H9 (cell line): Measurements from ENCODE around the gene PLCB1. TPM values are rescaled to one million over a fixed set of nuclear protein-coding genes. Genes with fewer than 3 reads are reported as not detected.

Source experiments
- DNase-seq: peaks from one replicate; pipeline ENCODE4 v3.0.0-alpha.2; 2017
- H2AFZ ChIP-seq: one replicate; pipeline ENCODE4 v1.6.1; 2013; ENCODE audit warnings: mild to moderate bottlenecking, low read length, control low read depth, moderate library complexity
- H2AK5ac ChIP-seq: 2 replicates; pipeline ENCODE4 v1.6.1; 2013; ENCODE audit warnings: low read length, control low read depth, mixed read lengths; ENCODE audit not compliant: insufficient read length
- H2BK120ac ChIP-seq: one replicate; pipeline ENCODE4 v1.6.1; 2013; ENCODE audit warnings: low read depth, mild to moderate bottlenecking, low read length, control low read depth, inconsistent platforms; ENCODE audit not compliant: poor library complexity, severe bottlenecking
- H2BK12ac ChIP-seq: 2 replicates; pipeline ENCODE4 v1.6.1; 2013; ENCODE audit warnings: low read length, control low read depth, mixed read lengths, low read depth; ENCODE audit not compliant: insufficient read length
- H2BK15ac ChIP-seq: 2 replicates; pipeline ENCODE4 v1.6.1; 2013; ENCODE audit warnings: low read depth, low read length, control low read depth
- H2BK20ac ChIP-seq: one replicate; pipeline ENCODE4 v1.6.1; 2013; ENCODE audit warnings: low read depth, mild to moderate bottlenecking, low read length, control low read depth, inconsistent platforms; ENCODE audit not compliant: poor library complexity, severe bottlenecking
- H2BK5ac ChIP-seq: 2 replicates; pipeline ENCODE4 v1.6.1; 2013; ENCODE audit warnings: low read length, control low read depth, mixed read lengths; ENCODE audit not compliant: insufficient read length
- H3K14ac ChIP-seq: 2 replicates; pipeline ENCODE4 v1.6.1; 2013; ENCODE audit warnings: low read length, control low read depth; ENCODE audit not compliant: insufficient read depth
- H3K18ac ChIP-seq: 2 replicates; pipeline ENCODE4 v1.6.1; 2013; ENCODE audit warnings: low read depth, mild to moderate bottlenecking, mixed read lengths, low read length, control low read depth; ENCODE audit not compliant: insufficient read length
- H3K23ac ChIP-seq: 2 replicates; pipeline ENCODE4 v1.6.1; 2013; ENCODE audit warnings: low read length, control low read depth, mixed read lengths, low read depth; ENCODE audit not compliant: insufficient read length
- H3K23me2 ChIP-seq: 2 replicates; pipeline ENCODE4 v1.6.1; 2013; ENCODE audit warnings: low read depth, mild to moderate bottlenecking, mixed read lengths, low read length, control low read depth; ENCODE audit not compliant: insufficient read length, poor library complexity, severe bottlenecking
- H3K27ac ChIP-seq: 2 replicates; pipeline ENCODE4 v1.5.1; 2013; ENCODE audit warnings: low read length, control low read depth, mixed read lengths, low read depth; ENCODE audit not compliant: insufficient read length
- H3K27me3 ChIP-seq: 2 replicates; pipeline ENCODE4 v1.6.1; 2013; ENCODE audit warnings: low read length, control low read depth, inconsistent platforms; ENCODE audit not compliant: insufficient read depth
- H3K4ac ChIP-seq: 2 replicates; pipeline ENCODE4 v1.6.1; 2013; ENCODE audit warnings: low read depth, mild to moderate bottlenecking, control low read depth, inconsistent platforms, low read length, moderate library complexity
- H3K4me1 ChIP-seq: 2 replicates; pipeline ENCODE4 v1.6.1; 2013; ENCODE audit warnings: low read length, control low read depth, inconsistent platforms; ENCODE audit not compliant: insufficient read depth
- H3K4me2 ChIP-seq: 2 replicates; pipeline ENCODE4 v1.6.1; 2013; ENCODE audit warnings: low read length, control low read depth, mixed read lengths; ENCODE audit not compliant: insufficient read length, insufficient read depth
- H3K56ac ChIP-seq: 2 replicates; pipeline ENCODE4 v1.6.1; 2013; ENCODE audit warnings: low read depth, mild to moderate bottlenecking, mixed read lengths, low read length, control low read depth; ENCODE audit not compliant: insufficient read length
- H3K79me1 ChIP-seq: 2 replicates; pipeline ENCODE4 v1.6.1; 2013; ENCODE audit warnings: low read depth, mild to moderate bottlenecking, moderate library complexity, low read length, control low read depth, inconsistent platforms; ENCODE audit not compliant: insufficient read depth, poor library complexity, severe bottlenecking
- H3K79me2 ChIP-seq: 2 replicates; pipeline ENCODE4 v1.6.1; 2013; ENCODE audit warnings: low read length, control low read depth, inconsistent platforms; ENCODE audit not compliant: insufficient read depth
- H3K9ac ChIP-seq: 2 replicates; pipeline ENCODE4 v1.6.1; 2013; ENCODE audit warnings: low read length, control low read depth, mixed read lengths; ENCODE audit not compliant: insufficient read length; ENCODE audit errors: extremely low read depth
- H3K9me3 ChIP-seq: one replicate; pipeline ENCODE4 v1.6.1; 2013; ENCODE audit warnings: low read depth, low read length, inconsistent platforms; ENCODE audit not compliant: control insufficient read depth
- H3T11ph ChIP-seq: one replicate; pipeline ENCODE4 v1.6.1; 2013; ENCODE audit warnings: mild to moderate bottlenecking, low read length, control low read depth, inconsistent platforms
- H4K20me1 ChIP-seq: one replicate; pipeline ENCODE4 v1.6.1; 2013; ENCODE audit not compliant: control insufficient read depth, insufficient read length, insufficient read depth
- H4K5ac ChIP-seq: 2 replicates; pipeline ENCODE4 v1.6.1; 2013; ENCODE audit warnings: low read depth, mild to moderate bottlenecking, mixed read lengths, low read length, control low read depth; ENCODE audit not compliant: insufficient read length
- H4K8ac ChIP-seq: replicated peaks from 2 replicates; pipeline ENCODE4 v1.6.1; 2013; ENCODE audit warnings: low read length, control low read depth, mixed read lengths, low read depth; ENCODE audit not compliant: insufficient read length
- H4K91ac ChIP-seq: 2 replicates; pipeline ENCODE4 v1.6.1; 2013; ENCODE audit warnings: low read depth, mild to moderate bottlenecking, moderate library complexity, mixed read lengths, low read length, control low read depth; ENCODE audit not compliant: insufficient read length
- H3K27ac Mint-ChIP-seq, 3 experiments: 2 replicates in 2 of 3; 3 replicates in 1 of 3; pipeline ENCODE4 v1.8.0; 2020 to 2021; ENCODE audit warnings: mixed read lengths in 3 of 3, mild to moderate bottlenecking in 1 of 3, moderate library complexity in 1 of 3
- H3K27me3 Mint-ChIP-seq: 2 replicates; pipeline ENCODE4 v1.8.0; 2021; ENCODE audit warnings: low read depth, mild to moderate bottlenecking, moderate library complexity, mixed read lengths
- H3K36me3 Mint-ChIP-seq, 3 experiments: 2 replicates in 2 of 3; 3 replicates in 1 of 3; pipeline ENCODE4 v1.8.0; 2020 to 2021; ENCODE audit warnings: low read depth in 3 of 3, mixed read lengths in 3 of 3; ENCODE audit not compliant: insufficient read depth in 1 of 3
- H3K4me1 Mint-ChIP-seq, 2 experiments: 2 replicates each; pipeline ENCODE4 v1.8.0; 2020; ENCODE audit warnings: mixed read lengths in 2 of 2
- H3K4me3 Mint-ChIP-seq, 2 experiments: 2 replicates in 1 of 2; 3 replicates in 1 of 2; pipeline ENCODE4 v1.8.0; 2020 to 2021; ENCODE audit warnings: mild to moderate bottlenecking in 2 of 2, mixed read lengths in 2 of 2, moderate library complexity in 1 of 2
- H3K9me3 Mint-ChIP-seq, 2 experiments: 2 replicates in 1 of 2; 3 replicates in 1 of 2; pipeline ENCODE4 v1.8.0; 2020; ENCODE audit warnings: mild to moderate bottlenecking in 2 of 2, mixed read lengths in 2 of 2, moderate library complexity in 1 of 2
- CTCF ChIP-seq: fragments of 200-600 bp; sonication (generic); conservative IDR thresholded peaks from 3 replicates; pipeline ENCODE4 v1.8.0; 2021; ENCODE audit warnings: antibody characterized with exemption, mild to moderate bottlenecking
- WGBS: extraction: QIAGEN DNeasy Blood & Tissue Kit; methylation state at CpG from one replicate; pipeline ENCODE4 v1.1.7; 2013; ENCODE audit warnings: missing lambda C conversion rate, low lambda C conversion rate, mixed read lengths; ENCODE audit not compliant: insufficient read length; ENCODE audit errors: extremely low coverage; 5-methylcytosine and 5-hydroxymethylcytosine counted together
- total RNA-seq: library from RNA; stranded (reverse); gene quantifications from 2 replicates; pipeline ENCODE4 v1.2.1, GENCODE V29; 2021

PLCB1 gene
- total RNA-seq, 1 experiment from 2014 or later: 11.5 TPM

GRCh38 chr20:8631271-8631670 lies 499.2 kb downstream of the PLCB1 start:
- Histone ChIP-seq H3K79me1 (no peaks in the 10 kb centered on the region), H2BK120ac (no peak overlapping the region), H2BK5ac (no peak overlapping the region), H3K9ac (no peak overlapping the region), H4K8ac (no peak overlapping the region), H2BK15ac (no peak overlapping the region), H3T11ph (no peak overlapping the region), H3K27me3 (no peaks in the 10 kb centered on the region), H3K18ac (no peak overlapping the region), H3K27ac (no peak overlapping the region), H4K91ac (no peak overlapping the region), H2BK12ac (no peak overlapping the region), H3K4ac (no peak overlapping the region), H3K4me1 (no peaks in the 10 kb centered on the region; the same call in none of the 2 replicates), H3K23me2 (no peaks in the 10 kb centered on the region), H2AFZ (no peak overlapping the region), H2BK20ac (no peak overlapping the region), H2AK5ac (no peak overlapping the region), H3K23ac (no peak overlapping the region), H4K5ac (no peak overlapping the region), H3K79me2 (no peaks in the 10 kb centered on the region), H3K4me2 (no peak overlapping the region), H3K14ac (no peak overlapping the region), H4K20me1 (no peaks in the 10 kb centered on the region), H3K9me3 (no peaks in the 10 kb centered on the region), H3K56ac (no peak overlapping the region)
- WGBS: no CpG with 5 or more reads among the region's 1 CpG
- Mint-ChIP-seq H3K4me3 (no peak overlapping the region), H3K4me1 (peaks cover 0 to 6% of the 10 kb centered on the region in 2 experiments; a peak in 2 of 4 replicates), H3K36me3 (no peaks in the 10 kb centered on the region), H3K27me3 (no peaks in the 10 kb centered on the region), H3K27ac (no peak overlapping the region), H3K9me3 (no peaks in the 10 kb centered on the region)
- TF ChIP-seq CTCF: no peak
- no peak for DNase-seq
